Measurements from ENCODE around the gene NFE2L2. TPM values are rescaled to one million over a fixed set of nuclear protein-coding genes. Genes with fewer than 3 reads are reported as not detected.
A peak's percentile ranks its signal among the peaks of the same experiment; 100 is the strongest.

The NFE2L2 gene
- total RNA-seq, 6 donors from 2014 or later, result 52.4 to 174 (median 94.4) TPM

- no peak overlapping the region for H3K4me3 ChIP-seq
- TF ChIP-seq EP300 (IDR thresholded peaks at IDR 0.05) (no peak), POLR2AphosphoS5 (IDR thresholded peaks at IDR 0.05) (no peak), POLR2A (IDR thresholded peaks at IDR 0.05) (no peak)
- H3K4me1 ChIP-seq, result peaks cover 0 to 3% (median 0%) of the 10 kb centered on the region in 4 donors
- no peaks in the 10 kb centered on the region for H3K27me3 ChIP-seq
- 73 to 85% methylated on average over 3 to 6 of the region's 6 CpGs for WGBS, 2 donors
- peak; percentile 56 to 84 for ATAC-seq (ENCODE audit: low FRiP score in 2 of 2)
- no peaks in the 10 kb centered on the region for H3K9me3 ChIP-seq
- peak overlapping the region in 2 of 4 donors; percentile 4 to 54 for H3K27ac ChIP-seq
- peak in 1 of 2 donors; percentile 49 for DNase-seq
- no peaks in the 10 kb centered on the region for H3K36me3 ChIP-seq
These were observed 17.1 kb upstream of the NFE2L2 start for GRCh38 chr2:177281400-177282180.

- 100% methylated on average over 2 of the region's 2 CpGs for WGBS, 2 donors
- Histone ChIP-seq H3K4me1 (peaks cover 0 to 3% (median 0%) of the 10 kb centered on the region in 4 donors), H3K9me3 (no peaks in the 10 kb centered on the region), H3K27ac (no peak overlapping the region), H3K27me3 (no peaks in the 10 kb centered on the region), H3K4me3 (no peak overlapping the region), H3K36me3 (no peaks in the 10 kb centered on the region)
- no peak for TF ChIP-seq POLR2A (IDR thresholded peaks at IDR 0.05)
- no peak for TF ChIP-seq CTCF (IDR thresholded peaks at IDR 0.05)
- TF ChIP-seq EP300 (IDR thresholded peaks at IDR 0.05), result no peak
- no peak for TF ChIP-seq POLR2AphosphoS5 (IDR thresholded peaks at IDR 0.05)
- DNase-seq (no peak), ATAC-seq (ENCODE audit: low FRiP score in 2 of 2) (no peak)
These were observed 15.3 kb upstream of the NFE2L2 start for GRCh38 chr2:177279847-177280246.

GRCh38 chr2:177275743-177276055 lies 11.2 kb upstream of the NFE2L2 start:
- TF ChIP-seq CTCF (IDR thresholded peaks at IDR 0.05) (no peak), POLR2A (IDR thresholded peaks at IDR 0.05) (no peak), EP300 (IDR thresholded peaks at IDR 0.05) (no peak), POLR2AphosphoS5 (IDR thresholded peaks at IDR 0.05) (no peak)
- Histone ChIP-seq H3K36me3 (no peaks in the 10 kb centered on the region), H3K4me1 (no peaks in the 10 kb centered on the region), H3K27me3 (no peaks in the 10 kb centered on the region), H3K9me3 (no peaks in the 10 kb centered on the region), H3K4me3 (no peak overlapping the region), H3K27ac (no peak overlapping the region)
- WGBS, 2 donors, result 72 to 79% methylated on average over 4 of the region's 4 CpGs
- no peak for DNase-seq
- ATAC-seq (ENCODE audit: low FRiP score in 2 of 2), result peak in 1 of 2 donors; percentile 24

- TF ChIP-seq CTCF (IDR thresholded peaks at IDR 0.05) (no peak), POLR2A (IDR thresholded peaks at IDR 0.05) (no peak), POLR2AphosphoS5 (IDR thresholded peaks at IDR 0.05) (no peak), EP300 (IDR thresholded peaks at IDR 0.05) (peak in 1 of 4 donors; percentile 19)
- H3K36me3 ChIP-seq, result no peaks in the 10 kb centered on the region
- DNase-seq (no peak), ATAC-seq (ENCODE audit: low FRiP score in 2 of 2) (peak in 1 of 2 donors; percentile 77)
- 74 to 78% methylated on average over 5 of the region's 5 CpGs for WGBS, 2 donors
- no peak overlapping the region for H3K4me3 ChIP-seq
- no peak overlapping the region for H3K27ac ChIP-seq
- no peaks in the 10 kb centered on the region for H3K9me3 ChIP-seq
- H3K4me1 ChIP-seq, result no peaks in the 10 kb centered on the region
- no peaks in the 10 kb centered on the region for H3K27me3 ChIP-seq
These were observed 10.7 kb upstream of the NFE2L2 start for GRCh38 chr2:177275040-177275742.

- no peak overlapping the region for H3K27ac ChIP-seq
- H3K27me3 ChIP-seq, result no peaks in the 10 kb centered on the region
- no peak overlapping the region for H3K4me3 ChIP-seq
- TF ChIP-seq CTCF (IDR thresholded peaks at IDR 0.05) (no peak), EP300 (IDR thresholded peaks at IDR 0.05) (no peak), POLR2AphosphoS5 (IDR thresholded peaks at IDR 0.05) (no peak), POLR2A (IDR thresholded peaks at IDR 0.05) (no peak)
- WGBS, 2 donors, result 77 to 81% methylated on average over 3 of the region's 3 CpGs
- DNase-seq (no peak), ATAC-seq (ENCODE audit: low FRiP score in 2 of 2) (peak in 1 of 2 donors; percentile 62)
- no peaks in the 10 kb centered on the region for H3K9me3 ChIP-seq
- no peaks in the 10 kb centered on the region for H3K36me3 ChIP-seq
- no peaks in the 10 kb centered on the region for H3K4me1 ChIP-seq
These were observed 8.9 kb upstream of the NFE2L2 start for GRCh38 chr2:177273408-177273807.

Data from upper lobe of left lung (tissue), 6 donors.